Calu3 (cell line): Measurements from ENCODE around the gene SLC8A2. TPM values are rescaled to one million over a fixed set of nuclear protein-coding genes. Genes with fewer than 3 reads are reported as not detected.

Experiments
- BruUV-seq: library from RNA; stranded (reverse); fragments of 400-500 nt; replicated peaks from 2 replicates; lab custom pipeline; 2021; lab: Mats Ljungman, UMichigan
- CTCF ChIA-PET: fragments of 300-600 bp; sonication (Branson Sonifier 250); formaldehyde crosslinking; loops from one replicate; lab custom pipeline; 2022; ENCODE audit warnings: antibody characterized with exemption; lab: Charles Lee
- DNase-seq: peaks from one replicate; pipeline ENCODE4 v3.0.0; 2022
- H3K27ac Mint-ChIP-seq: one replicate; pipeline ENCODE4 v1.8.0; 2022; ENCODE audit warnings: mixed read lengths; ENCODE audit not compliant: unreplicated experiment
- H3K27me3 Mint-ChIP-seq: one replicate; pipeline ENCODE4 v1.8.0; 2022; ENCODE audit warnings: mixed read lengths; ENCODE audit not compliant: unreplicated experiment
- H3K36me3 Mint-ChIP-seq: one replicate; pipeline ENCODE4 v1.8.0; 2022; ENCODE audit warnings: mild to moderate bottlenecking, moderate library complexity, mixed read lengths; ENCODE audit not compliant: insufficient read depth, unreplicated experiment
- H3K4me1 Mint-ChIP-seq: one replicate; pipeline ENCODE4 v1.8.0; 2022; ENCODE audit warnings: mild to moderate bottlenecking, low read depth, mixed read lengths; ENCODE audit not compliant: unreplicated experiment
- H3K4me3 Mint-ChIP-seq: one replicate; pipeline ENCODE4 v1.8.0; 2022; ENCODE audit warnings: mild to moderate bottlenecking, low read depth, moderate library complexity, mixed read lengths; ENCODE audit not compliant: unreplicated experiment
- H3K9me3 Mint-ChIP-seq: one replicate; pipeline ENCODE4 v1.8.0; 2022; ENCODE audit warnings: low read depth, mixed read lengths; ENCODE audit not compliant: unreplicated experiment
- CTCF ChIP-seq: fragments of 200-600 bp; IDR thresholded peaks from one replicate; pipeline ENCODE4 v1.8.0; 2022; ENCODE audit warnings: antibody characterized with exemption; ENCODE audit not compliant: unreplicated experiment
- intact Hi-C: fragments of 100-400 bp; cut with micrococcal nuclease; formaldehyde crosslinking; loops from one replicate; pipeline ENCODE4 v1.10.0; 2022; ENCODE audit not compliant: unreplicated experiment
- total RNA-seq: library from RNA; stranded (reverse); gene quantifications from 2 replicates; pipeline ENCODE4 v1.2.3, GENCODE V29; 2022

The SLC8A2 gene
- total RNA-seq, 1 experiment from 2014 or later, result 0.33 TPM

- H3K27me3 Mint-ChIP-seq, result peaks cover 98% of the 10 kb centered on the region
- intact Hi-C loops, result loop anchor here (2.0 kb wide), 1 partner anchor 269 kb away; no protein-coding TSS in a partner anchor
- no TSS peak for BruUV-seq
- CTCF ChIA-PET, result interaction anchor here (1.0 to 1.6 kb wide), 2 partner anchors 269 to 275 kb away, joined by 4 to 9 read pairs; partner anchors contain the start of gene EHD2
- no peaks in the 10 kb centered on the region for H3K36me3 Mint-ChIP-seq
- no peak overlapping the region for H3K4me3 Mint-ChIP-seq
- peaks cover 12% of the 10 kb centered on the region for H3K4me1 Mint-ChIP-seq
- TF ChIP-seq CTCF, result no peak
- DNase-seq, result no peak
- no peaks in the 10 kb centered on the region for H3K9me3 Mint-ChIP-seq
- H3K27ac Mint-ChIP-seq, result no peak overlapping the region
Measured at GRCh38 chr19:47437500-47437899, 34.2 kb downstream of the SLC8A2 start.

DNA sequence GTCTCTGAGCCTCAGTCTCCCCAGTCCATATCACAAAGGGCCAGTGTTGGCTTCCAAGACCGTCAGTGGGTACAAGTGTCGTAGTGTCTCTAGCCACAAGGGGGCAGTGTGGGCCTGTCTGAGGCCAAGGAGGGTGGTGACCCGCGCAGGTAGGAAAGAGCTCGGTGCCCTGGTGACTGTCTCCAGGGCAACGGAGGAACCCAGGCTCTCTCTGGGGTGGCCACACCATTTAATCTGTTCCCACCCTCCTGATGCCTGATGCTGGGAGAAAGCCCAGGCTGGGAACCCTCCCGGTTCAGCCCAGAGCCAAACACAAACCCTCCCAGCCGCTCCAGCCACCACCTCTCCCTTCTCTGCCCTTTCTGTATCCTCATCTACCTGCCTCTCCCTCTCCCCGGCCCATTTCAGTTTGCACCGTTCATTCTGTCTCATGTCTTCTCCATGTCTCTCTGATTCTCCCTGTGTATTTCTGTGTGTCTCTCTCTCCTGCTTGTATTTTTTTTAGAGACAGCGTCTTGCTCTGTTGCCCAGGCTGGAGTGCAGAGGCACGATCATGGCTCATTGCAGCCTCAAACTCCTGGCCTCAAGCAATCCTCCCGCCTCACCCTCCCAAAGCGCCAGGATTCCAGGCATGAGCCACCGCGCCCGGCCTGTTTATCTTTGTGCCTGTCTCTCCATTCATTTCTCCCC, 34.8 kb downstream of the SLC8A2 start:
- Mint-ChIP-seq H3K4me3 (no peak overlapping the region), H3K27ac (no peak overlapping the region)

DNA sequence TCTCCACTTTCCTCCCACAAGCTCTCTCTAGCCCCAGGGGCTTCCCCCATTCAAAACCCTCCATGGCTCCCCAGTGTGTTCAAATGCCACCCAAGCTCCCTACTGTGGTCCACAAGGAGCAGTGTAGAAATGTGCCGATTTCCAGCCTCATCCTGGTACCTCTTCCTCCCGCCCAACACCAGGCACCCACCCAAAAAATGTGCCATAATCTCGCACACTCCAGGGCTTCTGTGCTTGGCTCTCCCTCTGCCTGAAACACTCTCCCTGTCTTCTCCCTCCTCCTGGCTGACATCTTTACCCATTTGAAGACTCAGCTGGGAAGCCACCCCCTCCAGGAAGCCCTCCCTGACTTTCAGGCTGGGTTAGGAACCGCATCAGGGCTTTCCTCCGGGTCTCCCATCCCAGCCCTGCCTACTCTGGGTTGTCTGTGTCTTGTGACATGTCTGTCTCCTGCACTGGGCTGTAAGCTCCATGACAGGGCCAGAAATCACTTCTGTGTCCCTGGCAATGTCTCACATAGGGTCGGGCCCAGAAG, 35.7 kb downstream of the SLC8A2 start:
- peaks cover 12% of the 10 kb centered on the region for H3K4me1 Mint-ChIP-seq
- H3K9me3 Mint-ChIP-seq, result no peaks in the 10 kb centered on the region
- H3K4me3 Mint-ChIP-seq, result no peak overlapping the region
- no peaks in the 10 kb centered on the region for H3K36me3 Mint-ChIP-seq
- H3K27ac Mint-ChIP-seq, result no peak overlapping the region
- no TSS peak for BruUV-seq
- peaks cover 97% of the 10 kb centered on the region for H3K27me3 Mint-ChIP-seq
- intact Hi-C loops, result loop anchor here (1.0 to 2.0 kb wide), 2 partner anchors 262 to 271 kb away; no protein-coding TSS in a partner anchor
- no peak for DNase-seq
- no peak for TF ChIP-seq CTCF
- CTCF ChIA-PET, result interaction anchor here (1.0 to 2.0 kb wide), 11 partner anchors 8 to 277 kb away, joined by 4 to 98 read pairs (median 10); partner anchors contain the start of genes EHD2, KPTN and NAPA

More for the DNA sequence above, 34.8 kb downstream of the SLC8A2 start:
- Mint-ChIP-seq H3K27me3 (peaks cover 98% of the 10 kb centered on the region), H3K9me3 (no peaks in the 10 kb centered on the region), H3K4me1 (peaks cover 12% of the 10 kb centered on the region), H3K36me3 (no peaks in the 10 kb centered on the region)
- intact Hi-C loops, result loop anchor here (1.0 to 2.0 kb wide), 2 partner anchors 261 to 270 kb away; no protein-coding TSS in a partner anchor
- CTCF ChIA-PET, result interaction anchor here (0.5 to 2.0 kb wide), 24 partner anchors 9 to 689 kb away, joined by 3 to 98 read pairs (median 6); partner anchors contain the start of genes EHD2, INAFM1, KPTN and NAPA
- no TSS peak for BruUV-seq
- peak; percentile 92 for DNase-seq
- TF ChIP-seq CTCF, result peak; percentile 95

DNA sequence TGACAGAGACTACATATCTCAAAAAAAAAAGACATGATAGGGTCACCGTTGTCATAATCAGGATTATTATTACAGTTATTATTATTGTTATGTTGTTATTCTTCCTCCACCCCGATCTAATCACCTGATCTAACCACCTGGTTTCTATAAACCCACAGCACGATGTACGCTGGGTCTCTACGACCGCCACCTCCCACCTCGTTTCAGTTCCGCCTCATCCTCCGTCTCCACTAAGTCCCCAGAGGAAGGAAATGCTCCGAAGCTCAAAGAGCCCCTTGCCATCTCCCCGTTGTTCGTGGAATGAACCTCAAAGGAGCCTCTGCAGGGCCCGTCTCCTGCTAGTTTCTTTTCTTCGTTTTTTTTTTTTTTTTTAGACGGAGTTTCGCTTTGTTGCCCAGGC, 36.5 kb downstream of the SLC8A2 start:
- H3K4me1 Mint-ChIP-seq, result peaks cover 12% of the 10 kb centered on the region
- peaks cover 90% of the 10 kb centered on the region for H3K27me3 Mint-ChIP-seq
- BruUV-seq, result no TSS peak
- TF ChIP-seq CTCF, result no peak
- no peak for DNase-seq
- H3K27ac Mint-ChIP-seq, result no peak overlapping the region
- CTCF ChIA-PET, result interaction anchor here (1.0 to 2.0 kb wide), 3 partner anchors 80 to 263 kb away, joined by 3 to 44 read pairs (median 10); partner anchors contain the start of gene NAPA
- intact Hi-C loops, result no loop called here
- no peak overlapping the region for H3K4me3 Mint-ChIP-seq
- no peaks in the 10 kb centered on the region for H3K9me3 Mint-ChIP-seq
- H3K36me3 Mint-ChIP-seq, result no peaks in the 10 kb centered on the region
